OCI-LY1 (cell line): ENCODE measurements around the gene GRIN3B.

ENCODE experiments used
- EZH2 ChIP-seq: fragments of 200-600 bp; sonication (generic), shearing (Covaris generic); IDR thresholded peaks from 2 replicates; pipeline ENCODE4 v1.8.0; 2017; ENCODE audit warnings: borderline replicate concordance, mixed run types, mild to moderate bottlenecking, antibody characterized with exemption, low read length, moderate library complexity, mixed read lengths
- TF ChIP-seq, protein P1 (sequence below): fragments of 200-600 bp; sonication (generic), shearing (Covaris generic); IDR thresholded peaks from 2 replicates; pipeline ENCODE4 v1.5.1; 2017; ENCODE audit warnings: mild to moderate bottlenecking, antibody characterized with exemption, low read length, moderate library complexity, mixed read lengths

DNA sequence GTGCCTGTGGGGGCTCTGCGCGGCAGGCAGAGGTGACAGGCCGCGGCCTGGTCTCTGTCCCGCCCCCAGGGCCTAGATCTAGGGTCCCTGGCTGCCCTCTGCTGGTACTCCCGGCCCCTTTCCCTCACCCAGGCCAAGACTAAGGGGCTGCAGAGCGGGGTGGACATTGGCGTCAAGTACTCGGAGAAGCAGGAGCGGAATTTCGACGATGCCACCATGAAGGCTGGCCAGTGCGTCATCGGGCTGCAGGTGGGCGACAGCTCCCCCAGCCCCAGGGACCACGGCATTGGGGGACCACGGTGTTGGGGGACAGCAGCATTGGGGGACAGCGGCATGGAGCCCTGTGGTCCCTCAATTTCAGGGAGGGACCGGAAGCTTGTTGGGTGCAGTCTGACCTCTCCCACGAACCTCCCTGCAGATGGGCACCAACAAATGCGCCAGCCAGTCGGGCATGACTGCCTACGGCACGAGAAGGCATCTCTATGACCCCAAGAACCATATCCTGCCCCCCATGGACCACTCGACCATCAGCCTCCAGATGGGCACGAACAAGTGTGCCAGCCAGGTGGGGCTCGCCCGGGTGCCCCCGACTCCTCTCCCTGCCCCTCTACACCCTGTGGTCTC lies 35.9 kb downstream of the GRIN3B start:
- TF ChIP-seq, protein P1, sequence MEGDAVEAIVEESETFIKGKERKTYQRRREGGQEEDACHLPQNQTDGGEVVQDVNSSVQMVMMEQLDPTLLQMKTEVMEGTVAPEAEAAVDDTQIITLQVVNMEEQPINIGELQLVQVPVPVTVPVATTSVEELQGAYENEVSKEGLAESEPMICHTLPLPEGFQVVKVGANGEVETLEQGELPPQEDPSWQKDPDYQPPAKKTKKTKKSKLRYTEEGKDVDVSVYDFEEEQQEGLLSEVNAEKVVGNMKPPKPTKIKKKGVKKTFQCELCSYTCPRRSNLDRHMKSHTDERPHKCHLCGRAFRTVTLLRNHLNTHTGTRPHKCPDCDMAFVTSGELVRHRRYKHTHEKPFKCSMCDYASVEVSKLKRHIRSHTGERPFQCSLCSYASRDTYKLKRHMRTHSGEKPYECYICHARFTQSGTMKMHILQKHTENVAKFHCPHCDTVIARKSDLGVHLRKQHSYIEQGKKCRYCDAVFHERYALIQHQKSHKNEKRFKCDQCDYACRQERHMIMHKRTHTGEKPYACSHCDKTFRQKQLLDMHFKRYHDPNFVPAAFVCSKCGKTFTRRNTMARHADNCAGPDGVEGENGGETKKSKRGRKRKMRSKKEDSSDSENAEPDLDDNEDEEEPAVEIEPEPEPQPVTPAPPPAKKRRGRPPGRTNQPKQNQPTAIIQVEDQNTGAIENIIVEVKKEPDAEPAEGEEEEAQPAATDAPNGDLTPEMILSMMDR = peak; percentile 35; the same call in 1 of the 2 replicates
- TF ChIP-seq EZH2 = no peak
